Measurements from ENCODE around the gene TBC1D16.

DNA sequence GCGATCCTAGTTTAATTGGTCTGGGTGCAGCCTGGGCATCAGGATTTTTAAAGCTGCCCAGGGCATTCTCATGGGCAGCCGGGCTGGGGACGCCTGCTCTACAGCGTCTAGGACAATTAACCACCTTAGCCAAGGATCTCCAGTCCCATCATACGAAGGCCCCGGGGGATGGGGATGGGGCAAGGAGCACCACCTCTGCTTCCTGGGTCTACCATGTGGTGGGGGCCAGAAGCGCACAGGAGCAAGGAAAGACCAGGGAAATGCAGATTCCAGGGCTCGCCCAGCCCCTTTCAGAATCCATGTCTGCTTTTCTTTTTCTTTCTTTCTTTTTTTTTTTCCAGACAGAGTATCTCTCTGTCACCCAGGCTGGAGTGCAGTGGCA is 29.3 kb downstream of the TBC1D16 start:
- no peak for TF ChIP-seq POLR2A (IDR thresholded peaks at IDR 0.05)
- TF ChIP-seq, protein P1, sequence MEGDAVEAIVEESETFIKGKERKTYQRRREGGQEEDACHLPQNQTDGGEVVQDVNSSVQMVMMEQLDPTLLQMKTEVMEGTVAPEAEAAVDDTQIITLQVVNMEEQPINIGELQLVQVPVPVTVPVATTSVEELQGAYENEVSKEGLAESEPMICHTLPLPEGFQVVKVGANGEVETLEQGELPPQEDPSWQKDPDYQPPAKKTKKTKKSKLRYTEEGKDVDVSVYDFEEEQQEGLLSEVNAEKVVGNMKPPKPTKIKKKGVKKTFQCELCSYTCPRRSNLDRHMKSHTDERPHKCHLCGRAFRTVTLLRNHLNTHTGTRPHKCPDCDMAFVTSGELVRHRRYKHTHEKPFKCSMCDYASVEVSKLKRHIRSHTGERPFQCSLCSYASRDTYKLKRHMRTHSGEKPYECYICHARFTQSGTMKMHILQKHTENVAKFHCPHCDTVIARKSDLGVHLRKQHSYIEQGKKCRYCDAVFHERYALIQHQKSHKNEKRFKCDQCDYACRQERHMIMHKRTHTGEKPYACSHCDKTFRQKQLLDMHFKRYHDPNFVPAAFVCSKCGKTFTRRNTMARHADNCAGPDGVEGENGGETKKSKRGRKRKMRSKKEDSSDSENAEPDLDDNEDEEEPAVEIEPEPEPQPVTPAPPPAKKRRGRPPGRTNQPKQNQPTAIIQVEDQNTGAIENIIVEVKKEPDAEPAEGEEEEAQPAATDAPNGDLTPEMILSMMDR (IDR thresholded peaks at IDR 0.05) = no peak

All from right lobe of liver (tissue), 4 donors.